ENCODE measurements around the gene SSBP4. TPM values are rescaled to one million over a fixed set of nuclear protein-coding genes. Genes with fewer than 3 reads are reported as not detected.
A peak's percentile ranks its signal among the peaks of the same experiment; 100 is the strongest.
"Not testable (repeated sequence)": the region's sequence is repeated elsewhere in the genome, so short reads cannot be mapped to it uniquely, and the experiment has no call there.

SSBP4 gene
- total RNA-seq, 1 experiment from 2014 or later: 46.1 TPM

- Histone ChIP-seq H2BK20ac (ENCODE audit: low read depth, low read length, poor library complexity, severe bottlenecking) (no peak overlapping the region), H2AK5ac (ENCODE audit: insufficient read length, low read length) (no peak overlapping the region), H4K5ac (ENCODE audit: insufficient read length, low read depth, low read length) (no peak overlapping the region), H3K23ac (ENCODE audit: insufficient read length, low read depth, low read length) (no peak overlapping the region), H2BK12ac (ENCODE audit: insufficient read length, low read depth, low read length) (no peak overlapping the region), H3K23me2 (ENCODE audit: insufficient read length, low read depth, low read length, poor library complexity, severe bottlenecking) (no peaks in the 10 kb centered on the region), H2BK120ac (ENCODE audit: low read depth, low read length, poor library complexity, severe bottlenecking) (no peak overlapping the region), H3K4ac (ENCODE audit: low read depth, low read length) (no peak overlapping the region), H3K79me1 (ENCODE audit: insufficient read depth, low read depth, low read length, poor library complexity, severe bottlenecking) (no peaks in the 10 kb centered on the region), H3K9me3 (ENCODE audit: control insufficient read depth, low read depth, low read length) (no peaks in the 10 kb centered on the region), H4K20me1 (ENCODE audit: control insufficient read depth, insufficient read depth, insufficient read length) (no peaks in the 10 kb centered on the region), H3K9ac (ENCODE audit: extremely low read depth, insufficient read length, low read length) (no peak overlapping the region), H3K18ac (ENCODE audit: insufficient read length, low read depth, low read length) (no peak overlapping the region), H3K27me3 (ENCODE audit: insufficient read depth, low read length) (no peaks in the 10 kb centered on the region), H3K79me2 (ENCODE audit: insufficient read depth, low read length) (no peaks in the 10 kb centered on the region), H3K4me1 (ENCODE audit: insufficient read depth, low read length) (no peaks in the 10 kb centered on the region), H2BK15ac (ENCODE audit: low read depth, low read length) (no peak overlapping the region), H3K27ac (ENCODE audit: insufficient read length, low read depth, low read length) (no peak overlapping the region), H4K8ac (replicated peaks; ENCODE audit: insufficient read length, low read depth, low read length) (no peak overlapping the region), H3T11ph (ENCODE audit: low read length) (no peak overlapping the region), H4K91ac (ENCODE audit: insufficient read length, low read depth, low read length) (no peak overlapping the region), H2AFZ (ENCODE audit: low read length) (no peak overlapping the region), H3K56ac (ENCODE audit: insufficient read length, low read depth, low read length) (no peak overlapping the region), H3K14ac (ENCODE audit: insufficient read depth, low read length) (no peak overlapping the region), H2BK5ac (ENCODE audit: insufficient read length, low read length) (no peak overlapping the region), H3K4me2 (ENCODE audit: insufficient read depth, insufficient read length, low read length) (no peak overlapping the region)
- H3K27me3 Mint-ChIP-seq (ENCODE audit: low read depth): no peaks in the 10 kb centered on the region; the same call in 1 of the 2 replicates
- no peaks in the 10 kb centered on the region; a peak in 1 of 5 replicates for H3K9me3 Mint-ChIP-seq
- no peak overlapping the region for H3K4me3 Mint-ChIP-seq
- peaks cover 0 to 2% (median 0%) of the 10 kb centered on the region in 3 experiments; a peak in 1 of 7 replicates for H3K36me3 Mint-ChIP-seq (ENCODE audit: insufficient read depth in 1 of 3, low read depth in 3 of 3)
- WGBS (ENCODE audit: extremely low coverage, insufficient read length, low lambda C conversion rate): no CpG with 5 or more reads among the region's 3 CpGs
- DNase-seq: no peak
- TF ChIP-seq CTCF (conservative IDR thresholded peaks at IDR 0.05): no peak
- peaks cover 19 to 22% of the 10 kb centered on the region in 2 experiments for H3K4me1 Mint-ChIP-seq
- peak overlapping the region in 1 of 3 experiments; percentile 27; a peak in 1 of 7 replicates for H3K27ac Mint-ChIP-seq
Observed at GRCh38 chr19:18380843-18381242, 38.4 kb upstream of the SSBP4 start.

DNA sequence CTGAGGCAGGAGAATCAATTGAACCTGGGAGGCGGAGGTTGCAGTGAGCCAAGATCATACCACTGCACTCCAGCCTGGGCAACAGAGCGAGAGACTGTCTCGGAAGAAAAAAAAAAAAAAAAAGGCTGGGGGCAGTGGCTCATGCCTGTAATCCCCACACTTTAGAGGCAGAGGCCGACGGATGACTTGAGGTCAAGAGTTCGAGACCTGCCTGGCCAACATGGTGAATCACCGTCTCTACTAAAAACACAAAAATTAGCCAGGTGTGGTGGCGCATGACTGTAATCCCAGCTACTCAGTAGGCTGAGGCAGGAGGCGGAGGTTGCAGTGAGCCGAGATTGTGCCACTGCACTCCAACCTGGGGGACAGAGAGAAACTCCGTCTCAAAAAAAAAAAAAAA, 35.6 kb upstream of the SSBP4 start:
- not testable (repeated sequence) for H2BK12ac ChIP-seq (ENCODE audit: insufficient read length, low read depth, low read length); H2BK5ac ChIP-seq (ENCODE audit: insufficient read length, low read length); H3T11ph ChIP-seq (ENCODE audit: low read length); H3K9me3 Mint-ChIP-seq; H3K36me3 Mint-ChIP-seq (ENCODE audit: insufficient read depth in 1 of 3, low read depth in 3 of 3); H2BK120ac ChIP-seq (ENCODE audit: low read depth, low read length, poor library complexity, severe bottlenecking); H4K8ac ChIP-seq (replicated peaks; ENCODE audit: insufficient read length, low read depth, low read length); H3K79me1 ChIP-seq (ENCODE audit: insufficient read depth, low read depth, low read length, poor library complexity, severe bottlenecking); H3K4ac ChIP-seq (ENCODE audit: low read depth, low read length); H3K14ac ChIP-seq (ENCODE audit: insufficient read depth, low read length); H3K4me2 ChIP-seq (ENCODE audit: insufficient read depth, insufficient read length, low read length); H3K27ac ChIP-seq (ENCODE audit: insufficient read length, low read depth, low read length); H4K5ac ChIP-seq (ENCODE audit: insufficient read length, low read depth, low read length); H3K56ac ChIP-seq (ENCODE audit: insufficient read length, low read depth, low read length); H3K9me3 ChIP-seq (ENCODE audit: control insufficient read depth, low read depth, low read length); H2BK15ac ChIP-seq (ENCODE audit: low read depth, low read length); H4K20me1 ChIP-seq (ENCODE audit: control insufficient read depth, insufficient read depth, insufficient read length); H3K4me1 ChIP-seq (ENCODE audit: insufficient read depth, low read length); H3K9ac ChIP-seq (ENCODE audit: extremely low read depth, insufficient read length, low read length); H3K79me2 ChIP-seq (ENCODE audit: insufficient read depth, low read length); H2AFZ ChIP-seq (ENCODE audit: low read length); H3K4me3 Mint-ChIP-seq; H3K27ac Mint-ChIP-seq; H3K18ac ChIP-seq (ENCODE audit: insufficient read length, low read depth, low read length); H2BK20ac ChIP-seq (ENCODE audit: low read depth, low read length, poor library complexity, severe bottlenecking); H3K23ac ChIP-seq (ENCODE audit: insufficient read length, low read depth, low read length); H3K27me3 ChIP-seq (ENCODE audit: insufficient read depth, low read length); H3K23me2 ChIP-seq (ENCODE audit: insufficient read length, low read depth, low read length, poor library complexity, severe bottlenecking); H2AK5ac ChIP-seq (ENCODE audit: insufficient read length, low read length); DNase-seq; H4K91ac ChIP-seq (ENCODE audit: insufficient read length, low read depth, low read length)
- Mint-ChIP-seq H3K27me3 (ENCODE audit: low read depth) (peaks cover 18% of the 10 kb centered on the region), H3K4me1 (peaks cover 26% of the 10 kb centered on the region in 2 experiments)
- no CpG with 5 or more reads among the region's 11 CpGs for WGBS (ENCODE audit: extremely low coverage, insufficient read length, low lambda C conversion rate)

All from H9 (cell line).